Stimulated activated CD8-positive, alpha-beta memory T cell treated with anti-CD3 and anti-CD28 coated beads, Interleukin-7, amount 100 ng/mL, for 4 hours (primary cell): ENCODE results near the gene GPR87.

Experiments used
- DNase-seq, 2 donors: peaks; one replicate each; pipeline ENCODE4 v3.0.0-alpha.2; 2020; ENCODE audit warnings: low read depth in 2 of 2

GPR87 gene

DNA sequence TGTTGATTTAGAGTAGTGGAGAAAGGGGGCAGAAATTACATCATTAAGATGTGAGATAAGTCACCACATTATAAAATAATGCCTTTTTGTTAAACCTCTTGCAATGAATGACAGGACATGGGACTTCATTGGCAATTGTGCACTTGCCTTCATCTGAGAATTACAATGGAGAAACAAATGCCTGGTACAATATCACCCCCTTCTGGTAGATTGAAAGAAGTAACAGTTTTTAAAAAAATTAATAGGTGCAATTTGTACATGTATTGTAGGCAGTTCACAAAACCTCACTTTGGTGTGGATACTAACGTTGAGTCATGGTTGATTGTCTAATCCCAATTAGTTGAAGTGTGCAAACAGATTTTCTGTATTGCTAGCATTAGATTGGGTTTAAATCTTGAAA is 33.7 kb downstream of the GPR87 start:
- DNase-seq: no peak

DNA sequence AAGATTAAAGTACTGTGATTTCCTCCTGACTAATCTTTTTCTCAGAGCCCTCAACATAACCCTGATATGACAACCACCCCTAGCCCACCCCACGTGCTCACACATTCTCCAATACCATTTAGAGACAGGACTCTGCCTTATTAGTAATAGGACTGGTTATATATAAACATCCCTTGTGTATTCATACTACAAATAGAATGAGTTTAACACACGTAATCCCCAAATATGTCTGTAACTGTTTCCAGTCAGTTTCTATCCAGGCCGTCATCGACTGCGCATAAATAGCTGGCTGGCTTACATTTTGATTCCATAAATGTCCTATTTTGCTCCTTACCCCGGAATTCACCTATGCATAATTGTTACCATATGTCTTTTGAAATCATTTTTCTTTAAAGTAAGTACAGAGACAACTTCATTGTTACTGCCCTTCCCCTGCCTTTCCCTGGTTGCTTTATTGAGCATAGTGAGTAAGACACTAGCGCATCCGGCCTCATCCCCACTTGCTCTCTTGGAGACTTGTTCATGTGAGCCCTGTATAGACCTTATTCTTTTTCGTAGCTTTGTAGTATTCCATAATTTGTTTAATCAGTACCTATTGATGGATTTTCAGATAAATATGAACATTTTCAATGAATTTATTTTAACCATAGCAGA is 34.8 kb downstream of the GPR87 start:
- no peak for DNase-seq

DNA sequence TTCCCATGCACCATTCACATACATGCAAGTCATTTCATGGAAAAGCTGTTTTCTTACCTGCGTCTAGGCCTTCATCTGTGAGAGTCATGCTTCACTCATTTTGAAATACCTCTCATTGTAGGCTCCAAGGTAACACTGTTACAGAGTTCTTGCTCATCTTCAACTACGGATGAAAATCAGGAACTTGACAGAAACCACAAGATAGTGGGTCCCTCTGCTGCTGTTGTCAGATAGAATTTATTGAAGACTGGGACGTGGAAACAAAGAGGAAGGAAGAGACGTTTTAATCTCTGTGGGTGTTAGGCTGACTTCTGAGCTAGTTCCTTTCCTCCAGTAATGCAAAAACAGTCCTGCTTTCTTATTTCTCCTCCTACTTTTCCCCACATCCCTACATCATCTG is 38.4 kb downstream of the GPR87 start, which contains the start of gene P2RY14:
Gene P2RY14, minus strand, starts transcription at position 313 of the 400 bp plus-strand sequence. CDS start 64,226 bp downstream, outside the sequence.
- DNase-seq: no peak

DNA sequence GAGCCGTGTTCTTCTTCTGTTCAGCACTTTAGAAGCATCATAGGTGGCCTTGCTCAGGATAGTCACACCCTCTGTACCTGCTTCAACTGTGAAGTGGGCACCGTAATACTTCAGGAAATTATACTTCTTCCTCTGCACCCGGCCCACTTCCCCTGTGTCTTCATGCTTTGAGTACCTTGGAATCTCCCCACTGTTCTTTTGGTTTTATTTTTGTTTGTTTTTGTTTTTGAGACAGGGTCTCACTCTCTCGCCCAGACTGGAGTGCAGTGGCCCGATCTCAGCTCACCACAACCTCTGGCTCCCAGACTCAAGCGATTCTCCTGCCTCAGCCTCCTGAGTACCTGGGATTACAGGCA is 40.0 kb downstream of the GPR87 start:
- DNase-seq: no peak

DNA sequence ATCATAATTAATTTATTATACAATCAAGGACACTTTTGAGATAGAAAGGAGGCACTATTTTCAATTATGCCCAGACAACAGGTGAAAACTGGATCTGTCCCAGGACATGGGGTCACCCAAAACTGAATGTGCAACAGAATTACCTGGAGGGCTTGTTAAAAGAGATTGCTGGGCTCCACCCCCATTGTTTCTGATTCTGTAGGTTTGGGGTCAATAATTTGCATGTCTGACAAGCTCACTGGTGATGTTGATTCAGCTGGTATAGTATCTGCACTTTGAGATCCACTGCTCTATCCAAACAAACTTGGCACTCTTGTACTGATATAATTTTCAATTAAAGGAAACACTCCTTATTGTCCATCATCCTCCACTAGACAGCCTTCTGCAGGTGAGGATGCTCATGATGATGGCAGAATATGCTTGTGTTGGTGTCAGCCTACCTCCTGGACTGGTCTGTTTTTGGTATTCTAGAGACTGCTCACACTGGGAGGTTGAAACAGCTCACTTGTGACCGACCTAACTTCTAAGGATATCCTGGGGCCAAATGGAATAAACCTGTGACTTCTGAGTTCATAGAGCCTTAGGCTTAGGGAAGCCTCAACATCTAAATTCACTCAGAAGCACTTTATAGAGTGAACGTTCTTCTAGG is 40.5 kb downstream of the GPR87 start:
- DNase-seq: no peak

DNA sequence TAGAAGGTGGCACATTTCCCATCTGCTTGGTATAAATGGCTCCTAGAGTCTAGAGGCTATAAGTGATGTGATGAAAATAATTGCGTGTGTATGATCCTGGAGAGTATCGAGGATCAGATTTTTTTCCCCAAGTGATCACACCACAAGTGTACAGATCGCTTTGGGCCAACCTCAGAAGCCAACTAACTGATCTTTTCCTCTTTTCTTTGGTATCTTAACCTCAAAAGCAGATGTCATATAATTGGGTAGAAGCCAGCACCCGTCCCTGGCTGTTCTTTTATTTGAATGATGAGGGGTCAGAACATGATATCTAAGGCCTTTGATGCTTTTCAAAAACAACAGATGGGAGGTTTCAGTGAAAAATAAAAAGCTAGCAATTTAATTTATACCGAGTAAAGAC is 41.5 kb downstream of the GPR87 start:
- no peak for DNase-seq

DNA sequence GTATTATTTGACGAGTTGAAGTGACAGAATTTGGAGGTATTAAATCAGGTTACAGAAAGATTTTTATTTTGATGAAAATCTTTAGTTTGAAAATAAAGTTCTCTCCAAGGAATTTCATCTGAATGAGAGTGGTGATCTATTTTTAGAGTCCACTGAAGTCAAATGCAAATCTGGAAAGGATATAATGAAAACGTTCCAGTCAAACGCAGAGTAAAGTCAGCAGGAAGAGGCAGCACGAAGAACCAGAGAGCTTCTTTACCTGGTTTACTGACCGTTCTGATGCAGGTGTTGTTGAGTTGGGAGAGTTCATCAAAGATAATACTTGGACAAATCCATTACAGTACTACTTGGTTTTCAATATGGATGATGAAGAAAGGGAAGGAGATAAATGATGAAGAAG is 47.0 kb downstream of the GPR87 start:
- DNase-seq: no peak

DNA sequence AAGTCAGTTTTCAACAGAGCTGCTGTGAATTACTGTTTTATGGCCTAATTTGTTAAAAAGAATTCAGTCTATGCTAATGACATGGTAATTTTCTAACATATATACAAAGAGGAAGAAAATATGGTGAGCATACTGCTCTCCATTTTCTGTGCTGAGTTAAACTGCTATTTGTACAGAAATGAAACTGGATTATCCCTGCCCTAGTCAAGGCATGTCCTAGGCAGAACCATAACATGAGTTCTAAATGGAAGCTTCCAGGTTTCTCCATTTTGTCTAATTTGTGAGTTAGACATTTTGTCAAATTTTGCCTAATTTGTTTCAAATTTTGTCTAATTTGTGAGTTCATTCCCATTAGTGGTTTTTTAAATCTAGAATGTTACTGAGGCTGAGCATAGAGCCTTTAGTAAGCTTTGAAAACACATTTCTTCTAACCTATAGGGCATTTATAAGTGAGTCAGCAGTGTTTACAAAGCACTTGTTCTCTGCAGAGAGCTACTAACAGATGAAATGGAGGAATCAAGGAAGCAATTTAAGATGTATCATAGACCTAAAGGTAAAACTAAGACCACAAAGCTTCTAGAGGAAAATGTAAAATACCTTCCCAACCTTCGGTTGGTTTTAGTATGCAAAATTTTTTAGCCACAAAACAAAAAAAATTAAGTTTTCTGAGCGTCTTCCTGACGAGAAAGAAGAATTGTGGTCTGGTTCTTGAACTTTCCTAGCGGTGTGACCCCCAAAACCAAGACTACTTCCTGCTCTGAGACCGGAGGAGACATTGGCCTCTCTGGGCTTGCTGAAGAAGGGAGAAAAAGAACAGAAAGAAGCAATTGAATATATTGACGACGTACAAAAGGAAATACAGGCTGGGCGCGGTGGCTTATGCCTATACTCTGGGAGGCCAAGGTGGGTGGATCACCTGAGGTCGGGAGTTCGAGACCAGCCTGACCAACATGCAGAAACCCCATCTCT is 48.1 kb downstream of the GPR87 start:
- DNase-seq: no peak

DNA sequence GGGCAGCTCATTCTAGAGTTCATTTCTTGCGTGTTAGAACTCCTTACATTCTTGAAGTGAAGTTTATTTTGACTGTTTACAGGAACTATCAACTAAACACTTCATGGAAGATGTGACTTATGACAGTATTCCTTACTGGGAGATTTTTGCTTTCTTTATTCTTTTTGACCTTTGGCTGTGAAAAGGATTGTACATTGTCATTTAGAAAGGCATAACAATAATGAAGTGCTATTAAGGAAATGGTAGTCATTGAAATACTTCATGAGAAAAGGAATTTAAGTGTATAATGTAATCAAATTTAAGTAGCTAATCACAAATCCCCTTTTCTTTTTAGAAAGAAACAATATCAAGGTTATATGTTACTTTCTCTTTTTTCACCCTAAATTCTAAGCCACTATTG is 49.6 kb downstream of the GPR87 start:
- no peak for DNase-seq

DNA sequence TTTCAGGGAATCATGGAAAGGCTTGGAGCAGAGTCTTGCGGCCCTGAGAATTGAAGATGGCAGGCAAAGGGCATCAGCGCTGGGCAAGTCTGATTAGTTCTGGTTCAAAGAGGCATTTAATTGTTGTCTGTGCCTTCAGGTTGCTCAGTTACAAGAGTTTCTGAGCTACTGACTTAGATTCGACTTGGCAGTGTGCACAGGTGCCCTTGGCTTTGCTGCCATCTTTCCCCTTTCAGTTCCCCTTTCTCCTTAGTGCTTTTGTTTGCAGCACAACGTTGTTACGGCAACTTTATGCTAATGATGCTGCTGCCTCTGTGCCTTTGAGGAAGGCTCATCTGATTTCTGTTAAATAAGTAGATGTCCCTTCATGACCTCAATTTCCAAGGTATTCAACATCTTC is 50.8 kb downstream of the GPR87 start:
- no peak for DNase-seq

DNA sequence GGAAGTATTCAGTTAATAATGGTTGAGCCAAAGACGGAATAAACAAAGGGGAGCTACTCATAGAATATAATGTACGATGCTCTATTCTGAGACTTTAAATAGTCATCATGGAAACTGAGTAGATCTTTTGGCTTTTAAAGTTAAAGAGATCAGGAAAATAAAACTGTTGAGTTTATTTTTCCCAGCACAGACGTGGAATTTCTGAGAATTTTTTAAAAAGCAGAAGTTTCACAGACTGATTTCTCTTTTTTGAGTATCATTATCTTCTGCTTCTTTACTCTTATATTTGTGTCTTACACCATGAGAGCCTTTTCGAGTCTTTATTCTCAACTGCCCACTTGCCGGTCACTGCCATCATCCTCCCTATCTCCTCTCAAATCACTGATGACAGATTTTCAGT is 51.5 kb downstream of the GPR87 start:
- no peak for DNase-seq

DNA sequence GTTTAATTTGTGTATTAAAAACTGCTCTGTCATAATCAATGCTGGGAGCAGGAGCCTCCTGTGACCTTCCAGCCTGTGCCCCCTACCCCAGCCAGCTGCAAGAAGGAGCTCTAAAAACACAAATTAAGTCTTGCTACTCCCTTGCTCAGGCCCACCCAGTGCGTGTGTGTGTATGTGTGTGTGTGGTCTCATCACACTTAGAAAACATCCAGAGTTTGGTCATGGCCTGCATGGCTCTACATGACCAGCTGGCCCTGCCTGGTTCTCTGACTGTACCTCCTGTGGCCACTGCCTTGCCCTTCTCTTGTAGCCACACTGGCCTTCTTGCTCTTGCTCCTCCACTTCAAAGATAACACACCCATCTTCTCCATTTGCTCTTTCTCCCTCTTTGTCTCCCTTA is 52.0 kb downstream of the GPR87 start:
- no peak for DNase-seq

DNA sequence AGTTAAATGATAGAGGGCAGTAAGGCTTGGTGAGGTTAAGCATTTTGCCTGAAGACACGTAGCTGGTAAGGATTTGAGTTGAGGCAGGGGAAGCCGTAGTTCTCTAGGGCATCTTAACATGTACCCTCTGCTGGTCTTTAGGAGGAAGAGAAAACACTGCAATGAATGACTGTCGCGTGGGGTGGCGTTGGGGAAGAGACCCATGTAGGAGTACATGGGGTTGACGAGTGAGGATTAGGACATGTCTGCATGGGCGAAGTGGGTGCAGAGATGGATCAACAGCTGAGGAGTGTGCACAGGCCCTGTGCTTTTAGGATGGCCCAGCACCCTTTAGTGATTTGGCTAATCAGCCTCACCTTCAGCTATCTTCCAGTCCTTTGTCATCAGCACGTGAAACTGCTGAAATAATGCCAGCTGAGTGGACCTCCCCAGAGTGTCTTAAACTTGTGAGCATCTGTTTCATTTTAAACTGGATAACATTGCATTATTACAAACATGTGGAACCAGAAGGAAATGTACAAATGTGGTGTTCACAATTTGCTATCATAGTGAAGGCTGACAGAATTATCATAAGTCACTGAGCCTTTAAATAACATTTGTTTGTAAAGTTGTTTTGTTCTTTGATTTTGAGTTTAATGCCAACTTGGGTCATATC is 53.6 kb downstream of the GPR87 start:
- no peak for DNase-seq

DNA sequence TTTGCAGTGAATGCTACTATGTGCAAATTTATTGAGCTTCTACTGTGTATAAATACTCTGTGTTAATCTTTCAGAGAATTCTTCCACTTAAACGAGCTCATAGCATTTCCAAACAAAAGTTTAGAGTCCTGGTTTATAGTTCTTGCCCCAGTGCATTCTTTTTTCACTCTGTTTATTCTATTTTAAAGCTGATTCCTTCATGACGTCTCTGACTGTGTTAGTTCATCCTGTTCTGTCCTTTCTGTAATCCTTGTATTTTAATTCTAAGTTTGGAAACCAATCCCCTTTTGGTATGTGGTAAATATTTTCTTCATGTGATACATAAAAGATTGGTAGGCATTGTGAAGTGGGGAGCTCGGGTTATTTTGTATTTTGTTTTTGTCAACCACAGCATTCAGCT is 57.0 kb downstream of the GPR87 start:
- no peak for DNase-seq

DNA sequence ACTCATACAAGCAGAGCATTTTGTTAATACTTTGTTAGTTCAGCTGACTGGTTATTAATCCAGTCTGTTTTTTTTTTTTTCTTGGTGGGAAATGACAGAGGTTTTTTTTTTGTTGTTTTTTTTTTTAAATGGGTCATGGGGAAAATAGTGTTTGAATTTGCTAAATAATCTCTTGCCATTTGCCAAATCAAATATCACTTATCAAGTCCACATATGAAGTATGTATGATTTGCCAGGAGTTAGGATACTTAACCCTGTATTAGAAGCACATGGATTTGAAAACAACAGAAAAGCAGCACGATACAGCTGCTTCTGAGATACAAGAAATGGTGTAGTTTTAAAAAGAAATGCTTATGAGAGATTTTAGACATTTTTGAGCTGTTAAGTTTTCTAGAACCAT is 59.9 kb downstream of the GPR87 start:
- no peak for DNase-seq

DNA sequence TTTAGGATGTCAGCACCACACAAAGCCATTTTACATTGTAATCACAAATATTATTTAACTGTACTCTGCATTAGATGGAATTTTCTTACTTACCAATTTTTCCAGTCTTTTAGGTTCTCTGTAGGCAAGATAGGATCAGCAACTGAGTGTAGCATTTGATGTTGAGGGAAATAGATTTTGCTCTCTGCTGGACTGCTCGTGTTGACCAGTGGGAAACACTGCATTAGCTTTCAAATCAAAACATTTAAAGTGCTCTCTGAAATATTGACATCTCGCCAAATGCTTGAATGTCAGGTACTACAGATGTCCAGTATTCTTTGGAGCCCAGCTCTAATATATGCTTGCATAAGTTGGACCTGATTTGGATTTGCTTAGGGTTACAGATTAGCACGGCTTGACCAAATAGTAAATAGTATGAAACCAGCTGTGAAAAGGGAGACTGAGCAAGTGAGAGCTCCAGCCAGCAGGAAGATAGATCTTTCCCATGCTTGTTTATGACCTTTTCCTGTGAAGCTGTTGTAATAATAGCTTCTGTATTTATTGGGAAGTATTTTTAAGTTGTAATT is 67.8 kb downstream of the GPR87 start:
- DNase-seq: no peak
